ENCODE data around the gene PIK3R6. TPM values are rescaled to one million over a fixed set of nuclear protein-coding genes. Genes with fewer than 3 reads are reported as not detected.

Gene PIK3R6
- total and polyA plus RNA-seq, 10 of the 15 experiments (the other 5 are each of a cell fraction or from before 2014, with no cell fraction given): 6.7 to 146 (median 68.2) TPM

GRCh38 chr17:8868529-8868951 lies 1.1 kb upstream of the PIK3R6 start:
- in situ Hi-C loops (cut with MboI): no loop called here
- no peak for DNase-seq (ENCODE audit: low read depth, low spot score)
- WGBS (ENCODE audit: insufficient coverage, insufficient replicate concordance, low lambda C conversion rate, missing lambda C conversion rate): 29% methylated on average over 4 of the region's 4 CpGs
- no peak for TF ChIP-seq USF2 (IDR thresholded peaks at IDR 0.05; ENCODE audit: borderline replicate concordance, low read depth, low read length)
- no peak for TF ChIP-seq KLF5 (IDR thresholded peaks at IDR 0.05; ENCODE audit: partially characterized antibody)
- TF ChIP-seq MYB (IDR thresholded peaks at IDR 0.05; ENCODE audit: borderline replicate concordance, low read depth, low read length): no peak
- TF ChIP-seq ZNF687 (IDR thresholded peaks at IDR 0.05): peak; percentile 80
- TF ChIP-seq IRF5 (IDR thresholded peaks at IDR 0.05; ENCODE audit: borderline replicate concordance): no peak
- TF ChIP-seq BCLAF1 (IDR thresholded peaks at IDR 0.05): no peak
- TF ChIP-seq SREBF1 (IDR thresholded peaks at IDR 0.05; ENCODE audit: low read length): no peak
- TF ChIP-seq IKZF1 (conservative IDR thresholded peaks at IDR 0.05): peak; percentile 76
- TF ChIP-seq MTA2 (IDR thresholded peaks at IDR 0.05; ENCODE audit: low read depth): peak; percentile 75
- TF ChIP-seq NFYA (IDR thresholded peaks at IDR 0.05; ENCODE audit: borderline replicate concordance, low read depth, low read length): no peak
- TF ChIP-seq PAX8 (IDR thresholded peaks at IDR 0.05): no peak
- no peak for TF ChIP-seq HDAC2 (IDR thresholded peaks at IDR 0.05)
- TF ChIP-seq CHD2 (IDR thresholded peaks at IDR 0.05; ENCODE audit: borderline replicate concordance, low read depth, low read length): no peak
- TF ChIP-seq PAX5 (IDR thresholded peaks at IDR 0.05; ENCODE audit: borderline replicate concordance, low read depth, low read length): 0 out of 2 replicates have a peak, but pooled peaks have one; percentile 13
- no peak for TF ChIP-seq SMAD5 (IDR thresholded peaks at IDR 0.05; ENCODE audit: low read depth)
- TF ChIP-seq HDGF (IDR thresholded peaks at IDR 0.05): no peak

More at GRCh38 chr17:8868529-8868951, 1.1 kb upstream of the PIK3R6 start:
- Histone ChIP-seq H3K27me3 (replicated peaks in 1 of 2; ENCODE audit: control insufficient read depth in 2 of 2, insufficient read depth in 2 of 2, low read length in 1 of 2) (no peaks in the 10 kb centered on the region), H4K20me1 (ENCODE audit: control insufficient read depth, insufficient read depth) (no peaks in the 10 kb centered on the region), H3K79me2 (ENCODE audit: control insufficient read depth, insufficient read depth, low read length) (peaks cover 49% of the 10 kb centered on the region), H3K27ac (ENCODE audit: control insufficient read depth, insufficient read depth) (peak overlapping the region; percentile 88), H3K4me3 (peak overlapping the region; percentile 99), H3K4me1 (ENCODE audit: control insufficient read depth, insufficient read depth, low read length) (peaks cover 30% of the 10 kb centered on the region), H2AFZ (ENCODE audit: control insufficient read depth, low read depth, low read length) (no peak overlapping the region), H3K36me3 (ENCODE audit: control insufficient read depth in 2 of 2, insufficient read depth in 2 of 2, low read length in 1 of 2) (peaks cover 0 to 6% of the 10 kb centered on the region in 2 experiments; a peak in 2 of 4 replicates), H3K9ac (ENCODE audit: control insufficient read depth, insufficient read depth, low read length) (no peak overlapping the region), H3K4me2 (ENCODE audit: control insufficient read depth, insufficient read depth) (peak overlapping the region; percentile 81), H3K9me3 (replicated peaks; ENCODE audit: control insufficient read depth, insufficient read depth, low read length) (no peaks in the 10 kb centered on the region; the same call in 2 of the 3 replicates)
- CTCF ChIA-PET: interaction anchor here (0.7 to 7.9 kb wide), 5 partner anchors 11 to 129 kb away, joined by 4 to 100 read pairs (median 5); no protein-coding TSS in a partner anchor
- ATAC-seq (peak; percentile 63), FAIRE-seq (no peak)
- RAD21 ChIA-PET (ENCODE audit: unreplicated experiment): interaction anchor here (0.9 to 7.2 kb wide), 11 partner anchors 9 to 129 kb away, joined by 3 to 115 read pairs (median 5); no protein-coding TSS in a partner anchor
- intact Hi-C loops (cut with micrococcal nuclease; ENCODE audit: unreplicated experiment): no loop called here
- no TSS peak for BruUV-seq (replicated peaks)
- SMC1A ChIA-PET (ENCODE audit: uncharacterized antibody, unreplicated experiment): interaction anchor here (0.9 to 10.6 kb wide), 13 partner anchors 10 to 92 kb away, joined by 3 to 132 read pairs (median 6); no protein-coding TSS in a partner anchor
- POLR2A ChIA-PET: interaction anchor here (0.7 to 4.7 kb wide), 8 partner anchors 11 to 62 kb away, joined by 3 to 45 read pairs (median 6); no protein-coding TSS in a partner anchor

All from GM12878 (cell line).